ENCODE results near the gene AUTS2.
"Not testable (repeated sequence)": the region's sequence is repeated elsewhere in the genome, so short reads cannot be mapped to it uniquely, and the experiment has no call there.

The AUTS2 gene

GRCh38 chr7:70640266-70640833 is 1042.1 kb downstream of the AUTS2 start:
- no peak overlapping the region for H3K4me3 ChIP-seq (ENCODE audit: insufficient read depth, low read depth, low read length, poor library complexity, severe bottlenecking)
- no peak for DNase-seq
- H3K36me3 ChIP-seq (ENCODE audit: control insufficient read depth, insufficient read depth, low read length) = no peaks in the 10 kb centered on the region
- H3K27ac ChIP-seq (ENCODE audit: insufficient read depth, low read length, poor library complexity, severe bottlenecking) = no peak overlapping the region
- no peaks in the 10 kb centered on the region for H3K9me3 ChIP-seq (ENCODE audit: control insufficient read depth, low read length)
- H3K27me3 ChIP-seq (replicated peaks; ENCODE audit: control insufficient read depth, insufficient read depth, low read length, poor library complexity, severe bottlenecking) = no peaks in the 10 kb centered on the region
- H3K4me1 ChIP-seq (ENCODE audit: control insufficient read depth, insufficient read depth, low read length, poor library complexity, severe bottlenecking) = no peaks in the 10 kb centered on the region

GRCh38 chr7:70641882-70642281 is 1043.6 kb downstream of the AUTS2 start:
- no peak for DNase-seq
- H3K4me1 ChIP-seq (ENCODE audit: control insufficient read depth, insufficient read depth, low read length, poor library complexity, severe bottlenecking) = no peaks in the 10 kb centered on the region
- no peaks in the 10 kb centered on the region for H3K27me3 ChIP-seq (replicated peaks; ENCODE audit: control insufficient read depth, insufficient read depth, low read length, poor library complexity, severe bottlenecking)
- no peaks in the 10 kb centered on the region for H3K9me3 ChIP-seq (ENCODE audit: control insufficient read depth, low read length)
- no peaks in the 10 kb centered on the region for H3K36me3 ChIP-seq (ENCODE audit: control insufficient read depth, insufficient read depth, low read length)
- no peak overlapping the region for H3K4me3 ChIP-seq (ENCODE audit: insufficient read depth, low read depth, low read length, poor library complexity, severe bottlenecking)
- H3K27ac ChIP-seq (ENCODE audit: insufficient read depth, low read length, poor library complexity, severe bottlenecking) = no peak overlapping the region

- Histone ChIP-seq H3K27ac (ENCODE audit: insufficient read depth, low read length, poor library complexity, severe bottlenecking) (no peak overlapping the region), H3K9me3 (ENCODE audit: control insufficient read depth, low read length) (no peaks in the 10 kb centered on the region), H3K27me3 (replicated peaks; ENCODE audit: control insufficient read depth, insufficient read depth, low read length, poor library complexity, severe bottlenecking) (no peaks in the 10 kb centered on the region), H3K4me3 (ENCODE audit: insufficient read depth, low read depth, low read length, poor library complexity, severe bottlenecking) (no peak overlapping the region), H3K4me1 (ENCODE audit: control insufficient read depth, insufficient read depth, low read length, poor library complexity, severe bottlenecking) (peaks cover 15% of the 10 kb centered on the region), H3K36me3 (ENCODE audit: control insufficient read depth, insufficient read depth, low read length) (no peaks in the 10 kb centered on the region)
- no peak for DNase-seq
Measured at GRCh38 chr7:70645279-70645678, 1047.0 kb downstream of the AUTS2 start.

- Histone ChIP-seq H3K4me3 (ENCODE audit: insufficient read depth, low read depth, low read length, poor library complexity, severe bottlenecking) (no peak overlapping the region), H3K27me3 (replicated peaks; ENCODE audit: control insufficient read depth, insufficient read depth, low read length, poor library complexity, severe bottlenecking) (no peaks in the 10 kb centered on the region), H3K27ac (ENCODE audit: insufficient read depth, low read length, poor library complexity, severe bottlenecking) (no peak overlapping the region), H3K4me1 (ENCODE audit: control insufficient read depth, insufficient read depth, low read length, poor library complexity, severe bottlenecking) (peaks cover 15% of the 10 kb centered on the region), H3K36me3 (ENCODE audit: control insufficient read depth, insufficient read depth, low read length) (no peaks in the 10 kb centered on the region), H3K9me3 (ENCODE audit: control insufficient read depth, low read length) (no peaks in the 10 kb centered on the region)
- DNase-seq = no peak
Measured at GRCh38 chr7:70645876-70646351, 1047.6 kb downstream of the AUTS2 start.

DNA sequence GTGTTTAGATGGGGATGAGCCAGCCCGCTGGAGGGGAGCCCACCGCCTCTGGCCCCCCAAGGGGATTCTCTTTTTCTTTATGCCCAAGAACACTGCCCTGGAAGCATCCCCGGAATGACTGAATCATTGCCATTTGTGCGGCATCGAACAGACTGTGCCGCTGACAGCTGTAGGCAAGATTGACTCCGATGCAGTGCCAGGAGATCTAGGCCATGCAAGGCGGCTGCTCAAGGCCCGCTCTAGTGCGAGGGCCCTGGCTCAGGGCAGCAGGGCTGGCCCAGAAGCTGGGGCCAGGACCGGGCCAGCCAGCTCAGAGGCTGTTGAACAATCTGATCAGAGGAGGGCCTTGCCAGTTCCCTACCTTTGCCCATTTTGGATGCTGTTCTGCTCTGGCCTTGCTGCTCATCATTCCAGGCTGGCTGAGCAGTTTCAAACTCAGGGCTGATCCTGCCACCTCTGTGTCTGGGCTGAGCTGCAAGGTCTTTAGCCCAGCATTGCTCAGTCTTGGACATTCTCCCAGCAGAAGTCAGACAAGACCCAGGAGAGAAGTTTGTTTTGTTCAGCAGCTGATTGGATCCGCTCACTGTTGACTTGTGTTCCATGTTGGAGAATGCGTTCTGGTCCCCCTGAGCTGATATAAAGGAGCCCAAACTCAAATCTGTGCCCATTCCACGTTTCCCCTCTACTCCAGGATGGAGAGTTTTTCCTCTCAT is 1048.4 kb downstream of the AUTS2 start:
- Histone ChIP-seq H3K27me3 (replicated peaks; ENCODE audit: control insufficient read depth, insufficient read depth, low read length, poor library complexity, severe bottlenecking) (no peaks in the 10 kb centered on the region), H3K4me3 (ENCODE audit: insufficient read depth, low read depth, low read length, poor library complexity, severe bottlenecking) (no peak overlapping the region), H3K36me3 (ENCODE audit: control insufficient read depth, insufficient read depth, low read length) (no peaks in the 10 kb centered on the region), H3K4me1 (ENCODE audit: control insufficient read depth, insufficient read depth, low read length, poor library complexity, severe bottlenecking) (peaks cover 15% of the 10 kb centered on the region), H3K27ac (ENCODE audit: insufficient read depth, low read length, poor library complexity, severe bottlenecking) (no peak overlapping the region), H3K9me3 (ENCODE audit: control insufficient read depth, low read length) (no peaks in the 10 kb centered on the region)
- no peak for DNase-seq

DNA sequence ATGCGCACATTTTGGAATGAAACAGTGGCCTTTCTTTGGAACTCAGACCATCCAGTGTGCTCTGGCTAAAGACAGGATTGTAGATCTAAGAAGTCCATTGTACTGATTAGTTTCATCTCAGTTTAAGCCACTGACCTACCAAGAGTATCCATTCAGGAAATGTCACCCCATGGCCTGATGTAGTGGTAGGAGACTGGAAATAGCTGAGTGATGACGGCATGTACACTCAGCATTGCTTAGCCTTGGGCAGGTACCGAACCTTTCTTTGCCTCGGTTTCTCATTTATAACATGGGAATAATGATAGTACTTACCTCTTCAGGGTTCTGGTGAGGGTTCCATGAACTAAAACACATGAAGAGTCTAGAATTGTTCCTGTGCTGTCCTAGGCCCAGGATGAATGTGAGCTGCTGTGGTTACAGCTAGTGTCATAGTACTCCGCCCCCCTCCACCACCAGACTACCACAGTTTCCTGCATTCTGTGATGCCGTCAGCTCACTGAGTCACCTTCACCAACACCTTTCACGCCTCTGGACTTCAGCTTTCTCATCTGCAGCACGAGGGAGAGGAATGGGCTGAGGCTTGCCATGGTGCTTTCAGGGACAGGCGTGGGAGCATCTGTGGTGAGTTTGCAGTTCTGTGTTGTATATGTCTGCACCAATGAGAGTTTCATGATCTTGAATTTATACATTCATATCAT is 1049.7 kb downstream of the AUTS2 start:
- DNase-seq = peak; percentile 59 to 79 (median 77)
- Histone ChIP-seq H3K27ac (ENCODE audit: insufficient read depth, low read length, poor library complexity, severe bottlenecking) (peak overlapping the region; percentile 55), H3K4me3 (ENCODE audit: insufficient read depth, low read depth, low read length, poor library complexity, severe bottlenecking) (no peak overlapping the region), H3K36me3 (ENCODE audit: control insufficient read depth, insufficient read depth, low read length) (no peaks in the 10 kb centered on the region), H3K4me1 (ENCODE audit: control insufficient read depth, insufficient read depth, low read length, poor library complexity, severe bottlenecking) (peaks cover 15% of the 10 kb centered on the region), H3K9me3 (ENCODE audit: control insufficient read depth, low read length) (no peaks in the 10 kb centered on the region), H3K27me3 (replicated peaks; ENCODE audit: control insufficient read depth, insufficient read depth, low read length, poor library complexity, severe bottlenecking) (no peaks in the 10 kb centered on the region)

- H3K27me3 ChIP-seq (replicated peaks; ENCODE audit: control insufficient read depth, insufficient read depth, low read length, poor library complexity, severe bottlenecking); H3K9me3 ChIP-seq (ENCODE audit: control insufficient read depth, low read length); H3K36me3 ChIP-seq (ENCODE audit: control insufficient read depth, insufficient read depth, low read length); DNase-seq; H3K4me3 ChIP-seq (ENCODE audit: insufficient read depth, low read depth, low read length, poor library complexity, severe bottlenecking): not testable (repeated sequence)
- peak overlapping the region; percentile 55 for H3K27ac ChIP-seq (ENCODE audit: insufficient read depth, low read length, poor library complexity, severe bottlenecking)
- H3K4me1 ChIP-seq (ENCODE audit: control insufficient read depth, insufficient read depth, low read length, poor library complexity, severe bottlenecking) = peaks cover 15% of the 10 kb centered on the region
Measured at GRCh38 chr7:70648499-70648861, 1050.2 kb downstream of the AUTS2 start.

- peaks cover 15% of the 10 kb centered on the region for H3K4me1 ChIP-seq (ENCODE audit: control insufficient read depth, insufficient read depth, low read length, poor library complexity, severe bottlenecking)
- DNase-seq = no peak
- H3K27ac ChIP-seq (ENCODE audit: insufficient read depth, low read length, poor library complexity, severe bottlenecking) = no peak overlapping the region
Measured at GRCh38 chr7:70649323-70649722, 1051.0 kb downstream of the AUTS2 start.

DNA sequence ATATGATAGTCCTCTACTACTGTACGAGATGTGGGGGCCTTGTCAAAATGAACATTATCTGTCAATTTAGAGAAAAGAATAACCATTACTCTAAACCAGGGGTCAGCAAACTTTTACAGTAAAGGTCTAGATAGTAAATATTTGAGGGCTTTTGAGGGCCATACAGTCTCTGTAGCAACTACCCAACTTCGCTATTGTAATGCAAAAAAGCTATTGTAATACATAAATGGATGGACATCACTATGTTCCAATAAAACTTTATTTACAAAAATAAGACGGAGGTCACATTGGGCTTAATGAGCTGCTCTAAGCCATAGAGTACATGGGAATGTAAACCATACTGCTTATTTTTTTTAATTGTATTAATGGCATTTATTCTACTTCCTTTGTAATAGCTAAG is 1055.9 kb downstream of the AUTS2 start:
- Histone ChIP-seq H3K27ac (ENCODE audit: insufficient read depth, low read length, poor library complexity, severe bottlenecking) (no peak overlapping the region), H3K9me3 (ENCODE audit: control insufficient read depth, low read length) (no peaks in the 10 kb centered on the region), H3K36me3 (ENCODE audit: control insufficient read depth, insufficient read depth, low read length) (no peaks in the 10 kb centered on the region), H3K4me3 (ENCODE audit: insufficient read depth, low read depth, low read length, poor library complexity, severe bottlenecking) (no peak overlapping the region), H3K4me1 (ENCODE audit: control insufficient read depth, insufficient read depth, low read length, poor library complexity, severe bottlenecking) (no peaks in the 10 kb centered on the region), H3K27me3 (replicated peaks; ENCODE audit: control insufficient read depth, insufficient read depth, low read length, poor library complexity, severe bottlenecking) (no peaks in the 10 kb centered on the region)
- no peak for DNase-seq

More at GRCh38 chr7:70649323-70649722, 1051.0 kb downstream of the AUTS2 start:
- H3K36me3 ChIP-seq (ENCODE audit: control insufficient read depth, insufficient read depth, low read length) = no peaks in the 10 kb centered on the region
- no peaks in the 10 kb centered on the region for H3K27me3 ChIP-seq (replicated peaks; ENCODE audit: control insufficient read depth, insufficient read depth, low read length, poor library complexity, severe bottlenecking)
- no peaks in the 10 kb centered on the region for H3K9me3 ChIP-seq (ENCODE audit: control insufficient read depth, low read length)
- no peak overlapping the region for H3K4me3 ChIP-seq (ENCODE audit: insufficient read depth, low read depth, low read length, poor library complexity, severe bottlenecking)

GRCh38 chr7:70654979-70655378 is 1056.7 kb downstream of the AUTS2 start:
- H3K27ac ChIP-seq (ENCODE audit: insufficient read depth, low read length, poor library complexity, severe bottlenecking) = no peak overlapping the region
- no peak for DNase-seq

More at GRCh38 chr7:70654979-70655378, 1056.7 kb downstream of the AUTS2 start:
- no peaks in the 10 kb centered on the region for H3K27me3 ChIP-seq (replicated peaks; ENCODE audit: control insufficient read depth, insufficient read depth, low read length, poor library complexity, severe bottlenecking)
- H3K9me3 ChIP-seq (ENCODE audit: control insufficient read depth, low read length) = no peaks in the 10 kb centered on the region
- no peak overlapping the region for H3K4me3 ChIP-seq (ENCODE audit: insufficient read depth, low read depth, low read length, poor library complexity, severe bottlenecking)
- no peaks in the 10 kb centered on the region for H3K4me1 ChIP-seq (ENCODE audit: control insufficient read depth, insufficient read depth, low read length, poor library complexity, severe bottlenecking)
- no peaks in the 10 kb centered on the region for H3K36me3 ChIP-seq (ENCODE audit: control insufficient read depth, insufficient read depth, low read length)
